ENCODE measurements around the gene RYR3.

RYR3 gene

DNA sequence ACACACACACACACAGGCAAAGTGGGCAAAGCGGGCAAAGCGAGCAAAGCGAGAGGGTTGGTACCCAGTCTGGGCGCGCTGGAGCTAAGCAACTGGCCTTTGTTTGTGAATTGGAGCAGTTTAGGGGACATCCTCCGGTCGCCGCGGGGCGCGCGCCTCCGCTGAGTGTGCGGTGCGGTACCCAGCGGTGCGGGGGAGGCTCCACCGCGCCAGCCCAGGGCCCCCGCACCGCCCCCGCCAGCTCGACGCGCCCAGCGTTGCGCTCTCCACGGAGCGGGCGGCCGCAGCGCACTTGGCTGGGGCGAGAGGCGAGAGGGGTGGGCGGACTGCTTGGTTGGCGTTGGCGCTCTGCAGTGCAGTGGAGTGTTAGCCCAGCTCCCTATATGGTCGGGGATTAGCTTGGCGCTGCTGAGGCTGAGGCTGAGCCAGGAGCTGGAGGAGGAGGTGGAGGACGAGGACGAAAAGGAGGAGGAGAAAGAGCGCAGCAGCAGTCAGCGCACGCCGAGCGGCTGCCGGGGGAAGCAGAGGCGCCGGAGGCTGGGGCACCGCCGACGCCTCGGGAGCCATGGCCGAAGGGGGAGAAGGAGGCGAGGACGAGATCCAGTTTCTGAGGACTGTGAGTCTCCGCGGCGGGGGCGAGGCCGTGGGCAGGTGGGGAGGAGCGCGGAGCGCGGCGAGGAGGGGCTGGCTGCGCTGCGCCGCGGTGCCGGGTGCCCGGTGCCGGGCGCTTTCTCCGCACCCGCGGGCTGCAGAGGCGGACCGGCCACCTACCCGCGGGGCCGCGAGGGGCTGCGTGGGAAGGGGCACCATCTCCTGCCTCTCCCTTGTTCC, at the start of gene RYR3:
TSS of gene RYR3 (plus strand) at position 487 of the 831 bp plus-strand sequence. CDS start at position 566, 79 bp downstream.
- DNase-seq: no peak

DNA sequence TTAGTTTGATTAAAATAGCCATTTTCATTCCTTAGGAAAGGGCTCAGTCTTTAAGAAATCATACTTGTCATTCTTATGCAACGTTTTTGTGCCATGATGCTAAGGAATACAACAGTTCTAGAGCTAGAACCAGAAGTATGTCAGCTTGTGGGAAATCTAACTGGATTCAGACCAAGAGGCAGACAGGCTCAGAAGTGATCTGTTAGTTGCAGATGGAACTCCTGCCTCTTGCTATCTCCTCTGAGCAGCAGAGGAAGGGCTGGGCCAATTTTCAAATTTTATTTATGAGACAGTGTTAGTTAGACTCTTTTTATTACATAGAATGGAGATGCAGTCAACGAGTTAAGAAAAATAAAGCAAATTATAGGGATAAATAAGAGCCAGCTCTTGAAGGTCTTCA, 48.5 kb upstream of the RYR3 start:
- no peak for DNase-seq

DNA sequence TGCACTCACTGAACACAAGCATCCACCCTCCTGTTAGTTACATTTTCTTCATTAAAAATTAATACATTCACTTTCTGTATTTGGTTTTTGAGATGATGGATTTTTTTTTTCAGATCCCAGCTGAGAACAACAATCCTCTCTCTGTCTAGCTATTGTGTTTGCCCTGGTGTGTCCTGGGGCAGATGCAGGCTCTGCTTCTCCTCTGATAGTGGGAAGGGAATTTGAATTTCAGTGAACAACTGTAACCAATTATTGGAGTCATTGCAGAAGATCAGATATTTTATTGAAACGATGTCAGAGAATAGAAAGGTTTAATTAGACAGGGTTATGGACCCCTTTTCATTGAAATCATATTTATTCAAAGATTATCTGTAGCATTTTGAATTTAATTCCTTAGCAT, 33.1 kb upstream of the RYR3 start:
- DNase-seq: no peak

DNA sequence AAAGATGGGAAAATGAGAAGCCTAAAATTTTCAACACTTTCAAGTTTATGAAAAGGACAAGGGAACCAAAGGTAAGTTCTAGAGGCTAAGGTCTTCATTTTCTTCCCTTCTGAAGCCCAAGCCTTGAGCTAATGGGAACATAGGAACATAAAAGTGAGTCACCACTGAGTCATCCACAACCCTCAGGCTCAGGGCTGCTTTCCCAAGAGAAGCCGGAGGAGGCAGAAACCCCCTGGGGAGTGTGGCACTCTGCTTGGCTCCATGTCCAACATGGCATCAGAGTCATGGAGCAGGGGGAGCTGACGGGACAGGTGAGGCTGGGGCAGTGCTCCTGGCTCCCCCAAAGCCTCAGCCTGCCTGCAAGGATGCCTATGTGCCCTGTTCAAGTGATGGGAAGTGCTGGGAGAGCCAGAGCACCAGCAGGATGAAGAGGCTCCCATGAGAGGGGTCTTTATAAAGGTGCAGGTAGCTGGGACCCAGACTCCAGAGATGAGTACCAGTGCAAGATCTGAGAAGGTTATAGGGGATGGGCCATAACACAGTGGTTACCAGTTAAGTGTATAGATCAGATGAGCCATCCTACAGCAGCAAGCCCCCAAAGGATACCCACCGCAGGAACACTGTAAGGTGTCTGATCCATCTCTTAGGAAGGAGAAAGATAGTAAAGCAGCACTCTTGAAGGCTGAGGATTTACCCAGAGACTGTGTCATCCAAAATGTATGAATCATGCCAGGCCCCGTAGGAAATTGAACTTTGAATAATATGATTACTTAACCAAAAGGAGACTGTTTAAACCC, 31.8 kb upstream of the RYR3 start:
- DNase-seq: no peak

DNA sequence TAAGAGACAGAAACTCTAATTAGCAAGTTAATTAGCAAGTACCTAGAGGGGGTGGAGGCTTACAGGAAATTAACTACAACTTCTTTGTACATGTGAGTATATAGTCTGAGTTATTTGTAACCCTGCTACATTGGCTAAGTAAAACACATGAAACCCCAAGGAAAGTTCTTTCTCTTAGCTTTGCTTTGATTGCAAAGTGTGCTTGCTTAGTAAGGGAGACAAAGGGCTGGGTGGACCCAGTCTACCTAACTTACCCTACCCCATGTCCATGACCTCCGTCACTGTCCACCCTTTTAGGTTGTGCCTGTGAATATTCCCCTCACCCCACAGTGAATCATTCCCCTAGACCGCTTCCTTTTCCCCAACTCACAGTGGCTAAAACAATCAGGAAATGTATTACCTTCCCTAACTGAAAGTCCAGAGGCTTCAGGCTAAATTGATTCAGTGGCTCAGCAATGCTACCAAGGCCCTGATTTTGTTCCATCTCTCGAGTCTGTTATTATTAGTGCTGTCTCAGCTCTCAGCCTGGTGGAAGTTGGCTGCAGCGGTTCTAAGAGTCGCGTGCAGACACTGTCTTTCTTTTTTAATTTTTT, 31.1 kb upstream of the RYR3 start:
- DNase-seq: no peak

DNA sequence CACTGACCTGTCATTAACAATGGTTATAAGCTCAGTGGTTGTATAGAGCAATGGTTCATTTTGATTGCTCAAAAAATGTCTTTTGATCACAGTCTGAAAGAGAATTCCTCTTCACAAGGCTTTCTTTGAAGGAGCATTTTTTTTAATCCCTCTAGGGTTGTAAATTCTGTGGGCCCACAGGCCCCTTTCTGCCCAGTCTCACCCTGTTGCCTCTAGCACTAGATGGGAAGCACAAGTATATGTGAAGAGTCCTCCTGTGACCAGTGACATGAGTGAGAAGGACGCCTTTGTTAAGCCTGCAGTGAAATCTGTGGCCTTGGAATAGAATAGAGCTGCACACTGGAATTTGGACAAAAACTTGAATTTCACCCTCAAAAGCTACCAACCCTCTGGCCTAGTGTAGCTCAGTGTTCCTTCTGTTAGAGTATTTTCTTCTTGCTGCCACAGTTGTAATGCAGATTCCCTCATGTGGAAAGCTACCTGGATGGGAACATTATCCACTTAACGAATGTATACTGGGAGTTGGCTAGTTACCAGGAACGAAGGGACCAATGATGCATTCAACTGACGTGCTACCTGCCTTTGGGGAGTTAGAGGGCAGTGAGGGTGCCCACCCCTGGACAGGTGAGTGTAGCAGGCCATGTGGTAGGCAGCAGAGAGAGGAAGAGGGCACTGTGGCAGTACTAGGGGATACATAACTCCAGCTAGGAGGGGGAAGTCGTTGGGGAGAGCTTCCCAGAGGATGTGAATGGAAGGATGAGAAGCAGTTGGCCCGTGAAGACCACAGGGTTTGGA, 28.3 kb upstream of the RYR3 start:
- DNase-seq: no peak

DNA sequence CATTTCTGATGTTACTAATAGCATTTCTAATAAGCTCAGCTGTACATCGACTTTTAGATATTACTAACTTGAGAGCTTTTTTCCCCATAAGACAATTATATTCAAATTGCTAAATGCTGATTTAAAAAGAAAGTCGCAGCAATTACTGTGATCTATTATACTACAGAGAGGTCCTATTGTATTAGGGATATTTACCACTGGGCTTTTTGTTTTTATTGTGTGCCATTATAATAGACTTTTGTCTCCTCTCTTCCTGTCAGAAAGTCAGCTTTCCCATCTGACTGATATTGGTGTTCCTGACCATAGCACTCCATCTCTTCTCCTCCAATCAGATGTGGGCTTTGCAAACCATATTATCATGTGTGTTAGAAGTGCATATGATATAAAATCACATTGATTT, 27.2 kb upstream of the RYR3 start:
- no peak for DNase-seq

DNA sequence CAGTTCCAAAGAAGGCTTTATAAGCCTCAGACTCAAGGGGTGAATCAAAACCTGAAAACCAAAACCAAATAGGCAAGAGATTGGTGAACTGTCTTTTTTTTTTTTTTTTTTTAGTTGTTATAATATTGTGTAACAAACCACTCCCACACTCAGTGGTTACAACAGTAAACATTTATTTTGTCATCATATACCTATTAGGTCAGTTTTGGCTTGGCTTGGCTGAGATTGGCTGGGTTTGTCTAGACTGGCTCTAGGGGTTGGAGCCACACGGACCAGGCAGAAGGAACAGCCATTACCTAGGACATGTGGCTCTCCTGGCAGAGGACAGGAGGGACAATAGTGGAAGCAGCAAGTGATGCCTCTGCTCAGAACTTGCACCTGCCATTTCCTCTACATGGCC, 26.4 kb upstream of the RYR3 start:
- no peak for DNase-seq

DNA sequence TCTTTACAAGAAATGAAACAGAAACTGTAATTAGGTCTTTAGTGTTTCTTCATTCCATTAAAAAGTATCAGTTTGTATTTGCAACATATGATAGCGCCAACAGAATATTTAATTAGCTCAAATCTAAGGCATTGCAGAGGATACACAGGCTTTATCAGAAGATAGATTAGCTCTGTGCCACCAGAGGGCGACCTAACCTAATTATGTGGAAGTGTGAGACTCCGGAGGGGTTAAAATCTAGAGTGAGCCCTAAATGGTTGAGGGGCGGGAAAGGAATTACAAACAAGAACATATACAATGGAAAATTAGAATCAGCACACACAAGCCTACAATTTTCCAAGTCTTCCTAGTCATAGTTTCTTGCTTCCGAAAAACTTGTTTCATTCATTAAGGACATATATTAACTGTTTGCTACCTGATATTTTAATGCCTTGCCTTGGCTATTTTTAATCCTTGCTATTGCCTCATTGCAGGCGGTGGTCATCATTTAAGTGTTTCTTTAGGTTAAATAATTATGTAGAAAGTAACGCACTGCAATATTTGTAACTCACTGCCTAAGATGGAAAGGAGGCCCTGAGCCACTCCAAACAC, 18.0 kb upstream of the RYR3 start:
- peak; percentile 53 for DNase-seq

DNA sequence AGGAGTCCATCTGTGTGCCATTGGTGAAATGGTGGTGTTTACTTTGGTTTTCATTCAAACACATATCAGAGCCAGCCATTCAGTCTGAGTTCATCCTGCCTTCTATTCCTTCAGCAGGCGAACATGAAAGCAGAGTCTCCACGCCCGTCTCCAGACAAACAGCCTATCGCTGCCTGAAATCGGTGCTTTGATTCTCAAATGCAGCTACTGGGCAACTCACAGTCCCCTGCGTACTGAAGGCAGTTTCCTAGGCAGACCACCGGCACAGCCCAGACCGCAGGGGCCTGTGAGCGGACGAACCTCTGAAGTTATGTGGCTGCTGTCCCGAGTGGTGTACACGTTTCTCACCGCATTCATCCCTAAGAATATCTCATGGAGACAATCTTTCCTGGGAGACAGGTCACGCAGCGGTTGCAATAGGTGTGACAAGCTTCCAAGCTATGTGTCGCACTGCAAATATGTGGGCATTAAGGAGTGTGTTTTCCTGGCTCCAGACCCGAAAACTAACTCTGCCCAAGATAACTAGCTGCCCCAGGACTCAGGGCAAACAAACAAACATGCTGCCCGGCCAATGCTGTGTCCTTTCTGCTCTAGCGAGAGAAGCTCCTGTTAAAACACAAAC, 16.9 kb upstream of the RYR3 start:
- DNase-seq: no peak

DNA sequence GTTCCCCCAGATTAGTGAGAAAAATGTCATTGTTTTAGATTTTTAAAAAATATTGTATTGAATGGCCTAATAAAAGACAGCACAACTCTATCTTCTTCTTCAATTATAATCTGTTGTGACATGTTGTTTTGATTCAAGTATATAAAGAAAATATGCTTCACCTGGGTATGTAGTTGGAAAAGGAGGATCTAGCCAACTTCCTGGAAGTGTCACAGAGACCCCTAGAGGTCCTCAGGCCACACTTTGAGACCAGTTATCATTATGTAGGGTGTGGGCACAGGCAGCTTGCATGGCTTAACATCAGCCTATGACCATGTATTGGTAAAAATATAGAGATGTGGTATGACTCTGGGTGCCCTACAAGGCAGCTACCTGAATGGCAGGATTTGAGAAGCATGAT, 14.7 kb upstream of the RYR3 start:
- no peak for DNase-seq

DNA sequence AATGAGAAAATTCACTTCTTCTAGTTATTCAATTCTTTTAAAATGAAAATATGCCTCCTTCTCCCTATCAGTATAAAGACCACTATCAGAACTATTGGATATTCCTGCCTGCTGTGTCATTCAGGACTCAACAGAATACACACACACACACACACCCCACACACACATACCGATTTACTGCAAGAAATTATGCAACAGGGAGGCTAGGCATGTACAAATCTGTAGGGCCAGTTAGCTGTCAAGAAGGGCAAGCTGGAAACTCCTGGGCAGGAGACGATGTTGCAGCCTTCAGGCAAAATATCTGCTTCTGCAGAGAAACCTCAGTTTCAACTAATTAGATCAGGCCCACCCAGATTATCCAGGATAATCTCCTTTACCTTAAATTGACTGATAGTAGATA, 13.9 kb upstream of the RYR3 start:
- DNase-seq: no peak

DNA sequence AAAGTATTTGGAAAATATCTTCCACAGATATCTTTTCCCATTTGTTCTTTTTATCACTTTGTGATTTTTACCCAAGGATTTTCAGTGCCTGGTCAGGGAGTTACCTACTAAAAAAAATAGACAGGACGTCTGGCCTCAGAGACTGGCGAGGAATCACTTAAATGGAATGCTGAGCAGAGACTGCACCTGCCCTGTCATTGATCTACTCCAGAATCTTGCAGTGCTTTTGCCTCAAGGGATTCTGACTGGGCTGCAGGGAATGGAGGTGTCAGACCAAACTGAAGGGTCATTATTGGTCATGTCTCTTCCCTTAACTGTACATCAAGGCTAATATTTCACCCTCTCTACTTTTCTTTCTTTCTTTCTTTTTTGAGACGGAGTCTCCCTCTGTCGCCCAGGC, 12.1 kb upstream of the RYR3 start:
- no peak for DNase-seq

DNA sequence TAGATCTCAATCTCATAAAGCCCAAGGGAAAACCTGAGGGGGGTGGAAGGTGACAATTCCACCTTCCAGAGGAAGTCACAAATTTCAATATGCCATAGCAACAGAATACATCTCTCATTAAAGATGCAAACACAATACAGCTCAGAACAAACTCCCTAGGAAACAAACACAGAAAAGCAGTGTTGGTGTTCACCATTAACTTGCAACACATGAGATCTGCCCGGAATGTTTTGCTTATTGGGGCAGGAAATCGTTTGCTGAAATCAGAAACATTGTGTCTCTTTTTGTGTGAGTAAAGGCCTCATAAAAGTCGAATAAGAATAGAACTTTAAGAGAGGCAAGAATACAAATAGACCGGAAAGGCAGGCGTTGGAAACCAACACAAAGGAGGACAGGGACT, 5.8 kb upstream of the RYR3 start:
- DNase-seq: no peak

DNA sequence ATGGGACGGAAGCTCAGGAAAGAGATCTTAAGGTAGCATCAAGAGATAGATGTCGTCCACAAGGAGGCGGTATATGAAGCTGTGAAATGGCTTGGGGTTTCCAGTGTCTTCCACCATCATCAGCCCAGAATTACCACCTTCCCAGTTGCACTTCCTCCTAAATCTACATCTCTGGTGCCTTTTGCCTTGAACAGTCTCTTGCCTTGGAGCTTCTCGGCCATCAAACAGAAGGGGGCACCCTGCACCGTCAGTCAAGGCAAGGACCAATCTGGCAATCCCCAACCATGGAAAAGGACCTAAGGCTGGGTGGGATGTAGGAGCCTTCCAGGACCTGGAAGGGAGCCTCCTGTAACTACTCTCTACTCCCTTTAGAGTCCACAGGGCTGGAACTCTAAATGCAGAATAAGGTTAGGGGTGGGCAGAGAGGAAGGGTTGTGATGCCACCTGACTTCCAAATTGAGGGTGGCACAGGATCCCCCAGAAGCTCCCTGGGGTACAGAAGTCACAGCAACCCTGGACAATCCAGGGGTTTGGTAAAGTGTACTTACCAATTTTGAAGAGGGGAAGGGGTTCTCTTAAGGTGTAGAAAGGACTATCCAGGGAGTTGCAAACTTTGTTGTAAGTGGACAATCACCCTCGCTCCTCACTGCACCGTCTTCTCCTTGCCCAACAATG, 1.0 kb upstream of the RYR3 start:
- DNase-seq: no peak

DNA sequence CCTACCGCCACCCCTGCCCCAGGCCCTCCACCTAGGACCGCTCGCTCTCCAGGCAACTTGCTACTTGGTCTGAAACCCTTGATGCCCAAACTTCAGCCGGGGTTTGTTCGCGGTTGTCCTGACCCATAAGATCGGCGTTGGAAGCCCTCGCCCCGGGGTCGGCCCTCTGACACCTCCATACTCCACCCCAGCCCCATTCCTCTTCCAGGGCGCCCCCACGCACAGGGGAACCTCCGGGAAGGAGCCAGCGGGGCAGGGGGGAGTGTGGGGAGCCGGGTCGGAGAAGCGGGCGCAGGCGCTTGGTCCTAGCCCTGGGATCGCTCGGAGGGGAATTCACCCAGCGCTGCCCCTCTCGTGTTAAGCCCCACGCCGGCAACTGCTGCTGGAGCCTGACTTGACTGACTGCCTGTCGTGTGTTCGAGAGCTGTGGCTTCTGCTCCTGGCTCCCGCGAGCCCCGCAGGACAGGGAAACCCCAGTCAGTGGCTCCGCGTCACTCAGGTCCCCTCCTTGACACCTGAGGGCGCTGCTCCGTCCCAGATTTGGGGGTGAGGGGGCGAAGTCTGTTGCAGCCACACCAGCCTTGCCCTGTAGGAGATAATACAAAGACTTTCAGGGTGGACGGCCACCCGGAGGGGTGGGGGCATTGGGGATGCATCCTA, 675 bp downstream of the RYR3 start:
- DNase-seq: no peak

DNA sequence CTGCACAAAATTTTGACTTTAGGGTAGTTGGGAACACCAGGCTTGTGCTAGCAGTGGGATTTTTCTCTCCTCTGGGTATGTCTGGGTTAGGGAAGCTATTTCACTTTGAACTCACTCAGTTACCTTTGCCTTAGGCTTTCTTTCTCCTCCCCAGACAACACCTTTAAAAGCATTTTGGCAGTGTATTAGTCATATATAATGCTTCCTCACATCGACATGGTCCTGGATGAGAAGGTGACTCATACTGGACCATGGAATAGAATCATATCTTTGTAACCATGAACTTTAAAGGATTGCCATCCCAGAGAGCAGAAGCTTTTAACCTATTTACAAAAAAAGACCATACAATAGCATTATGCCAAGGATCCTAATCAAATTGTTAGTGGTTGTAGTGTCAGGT, 2.7 kb downstream of the RYR3 start:
- DNase-seq: no peak

DNA sequence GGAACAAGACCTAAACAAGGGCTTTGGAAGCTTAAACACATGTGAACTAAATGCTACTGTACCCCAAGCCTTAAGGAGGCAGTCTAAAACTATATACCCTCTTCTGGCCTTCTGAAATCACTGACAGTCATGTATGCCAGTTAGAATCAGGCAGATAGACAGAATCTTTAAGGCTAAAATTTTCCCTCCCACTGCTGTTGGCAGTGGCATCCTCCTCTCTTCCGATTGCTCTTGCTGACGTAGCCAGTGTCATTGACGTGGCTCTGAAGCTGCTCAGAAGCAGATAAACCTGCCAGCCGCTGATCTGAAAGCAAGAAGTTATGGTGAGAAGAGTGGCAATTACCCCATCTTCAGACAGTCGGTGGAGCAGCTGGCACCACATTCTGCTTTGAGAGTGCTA, 3.3 kb downstream of the RYR3 start:
- DNase-seq: no peak

DNA sequence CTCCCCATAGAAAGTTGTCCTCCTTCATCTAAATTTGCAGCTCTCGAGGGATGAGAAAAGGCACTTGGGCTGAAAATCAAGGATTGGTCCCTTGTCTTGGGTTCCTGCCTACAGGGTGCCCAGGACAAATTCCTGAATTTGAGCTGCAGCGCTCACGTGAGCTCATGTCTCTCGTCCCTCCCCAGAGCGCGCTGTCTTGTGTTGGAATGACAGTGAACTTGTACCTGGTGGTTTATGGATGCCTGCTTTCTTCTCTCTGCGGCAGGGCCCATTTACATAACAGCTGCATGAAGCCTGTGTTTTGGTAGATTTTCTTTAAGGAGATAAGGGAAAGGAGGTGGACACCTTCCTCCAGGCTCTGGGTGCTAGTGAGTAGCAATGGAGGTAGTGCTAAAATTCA, 4.3 kb downstream of the RYR3 start:
- DNase-seq: no peak

DNA sequence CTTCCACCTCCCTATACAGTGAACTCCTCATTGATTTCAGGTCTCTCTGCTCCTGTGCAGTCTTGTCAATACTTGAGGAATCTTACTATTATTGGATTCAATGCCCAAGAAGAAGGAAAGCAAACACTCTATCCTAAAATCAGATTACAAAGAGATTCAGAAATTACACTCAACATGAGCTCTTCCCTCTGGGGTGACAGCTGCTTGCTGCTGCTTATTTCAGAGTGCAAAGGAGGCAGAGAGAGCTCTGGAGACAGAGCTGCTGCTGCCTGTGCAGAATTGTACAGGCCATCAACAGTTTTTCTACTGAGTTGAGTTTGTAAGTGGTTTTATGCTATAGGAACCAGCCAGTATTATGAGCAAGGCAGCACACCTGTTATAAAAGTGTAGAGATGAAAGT, 7.1 kb downstream of the RYR3 start:
- DNase-seq: no peak

DNA sequence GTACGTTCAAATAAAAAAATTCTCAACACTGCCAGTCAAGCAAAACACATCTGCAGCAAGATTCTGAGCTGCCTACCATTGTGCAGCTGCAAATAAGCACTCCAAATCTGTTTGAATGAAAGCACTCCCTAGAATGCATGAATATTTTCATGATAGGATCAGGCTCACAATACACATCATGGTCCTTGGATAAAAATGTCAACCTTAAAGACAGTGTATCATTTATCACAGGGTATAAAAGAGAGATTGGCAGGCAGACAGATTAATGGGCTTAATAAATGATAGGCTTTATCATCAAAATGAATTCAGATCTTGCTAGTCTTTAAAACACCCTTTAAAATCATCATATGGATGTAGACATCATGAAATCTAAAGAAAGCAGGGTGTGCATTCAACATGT, 9.2 kb downstream of the RYR3 start:
- DNase-seq: no peak
